ENCODE results near the gene GNB1L.

The GNB1L gene

GRCh38 chr22:19875531-19876313, 21.0 kb upstream of the GNB1L start:
- no peak for DNase-seq

- DNase-seq, result no peak
Observed at GRCh38 chr22:19875061-19875530, 20.4 kb upstream of the GNB1L start.

DNA sequence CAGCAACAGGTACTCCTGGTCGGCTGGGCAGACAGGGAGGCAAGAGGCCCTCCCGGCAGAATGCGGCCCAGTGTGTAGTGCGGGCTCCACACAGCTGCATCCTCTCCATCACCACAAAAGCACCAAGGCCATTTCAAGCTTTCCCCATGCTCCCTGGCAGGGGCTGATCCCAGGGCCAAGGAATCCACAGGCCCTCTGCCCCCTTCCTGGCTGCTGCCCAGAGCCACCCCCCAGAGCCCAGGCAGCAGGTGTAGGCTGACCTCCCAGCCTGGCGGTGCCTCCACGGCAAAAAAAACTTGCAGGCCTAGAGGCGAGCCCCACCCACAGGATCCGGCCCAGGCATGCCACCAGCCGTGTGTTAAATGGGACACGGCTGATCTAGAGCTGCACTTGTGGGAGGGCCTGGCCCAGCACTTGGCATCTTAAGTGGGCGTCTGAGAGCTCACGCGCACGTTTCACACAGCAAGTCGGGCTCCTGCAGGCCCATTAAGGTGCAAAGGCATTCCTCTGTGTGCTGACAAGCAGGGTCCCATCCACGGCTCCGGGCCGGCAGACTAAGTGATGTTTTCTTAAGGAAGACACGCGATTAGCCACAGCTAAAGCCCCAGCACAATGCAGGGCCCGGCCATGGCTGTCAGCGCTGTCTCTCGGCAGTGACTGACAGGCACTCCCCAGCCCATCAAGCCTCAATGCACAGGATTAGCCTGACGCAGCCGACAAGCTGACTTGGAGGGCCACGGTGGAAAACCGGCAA, 19.8 kb upstream of the GNB1L start:
- DNase-seq, result no peak

- DNase-seq, result no peak
Observed at GRCh38 chr22:19873960-19874306, 19.3 kb upstream of the GNB1L start.

DNA sequence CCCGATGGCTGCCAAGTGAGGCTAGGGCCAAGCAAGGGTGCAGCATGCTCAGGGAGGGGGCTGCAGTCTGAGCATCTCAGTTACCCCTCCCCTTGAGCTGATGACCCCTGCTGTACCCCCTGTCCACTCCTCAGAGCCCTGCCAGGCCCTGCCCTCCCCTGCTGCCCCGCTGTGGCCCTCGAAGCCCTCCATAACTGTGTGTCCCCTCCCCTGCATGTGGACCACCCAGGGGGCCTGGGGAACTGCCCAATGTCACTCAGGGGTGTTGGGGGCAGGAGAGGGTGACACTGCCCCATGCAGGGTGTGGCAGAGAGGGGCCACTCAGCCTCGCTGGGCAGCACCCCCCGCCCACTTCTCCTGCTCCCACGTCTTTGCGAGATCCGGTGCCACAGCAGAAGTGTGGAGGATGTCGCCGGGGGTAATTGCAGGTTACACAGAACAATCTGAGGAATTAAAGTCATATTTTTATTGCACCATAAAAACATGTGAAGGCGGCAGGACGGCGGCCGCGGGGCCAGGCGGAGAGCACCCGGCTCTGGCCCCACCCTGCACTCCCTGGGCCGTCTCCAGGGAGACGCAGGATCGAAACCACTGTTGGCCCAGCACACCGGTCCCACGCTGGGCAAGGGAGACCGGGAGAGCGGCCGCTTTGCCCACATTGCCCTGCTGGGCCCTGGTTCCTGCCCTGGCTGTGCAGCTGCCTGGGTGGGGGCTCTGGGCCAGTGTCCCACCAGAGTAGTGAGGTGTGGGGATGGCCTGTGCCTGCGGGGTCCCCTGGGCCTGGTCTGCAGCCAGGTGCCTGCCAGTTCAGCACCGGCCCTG, 18.7 kb upstream of the GNB1L start:
- no peak for DNase-seq

DNA sequence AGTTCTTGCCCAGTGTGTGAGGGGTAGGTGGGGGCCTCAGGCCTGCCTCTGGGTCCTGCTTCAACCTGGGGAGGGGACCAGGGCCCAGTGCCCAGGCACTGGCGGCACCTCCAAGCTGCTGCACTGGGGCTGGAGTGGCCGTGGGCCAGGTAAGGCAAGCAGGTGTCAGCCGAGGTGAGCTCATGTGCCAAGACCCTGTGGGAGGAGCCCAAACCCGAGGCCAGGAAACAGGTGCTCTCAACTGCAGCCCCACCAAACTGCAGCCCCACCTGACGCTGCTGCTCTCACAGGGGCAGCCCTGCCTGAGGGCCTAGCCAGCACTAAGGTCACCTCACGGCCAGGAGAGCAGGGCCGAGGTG, 18.1 kb upstream of the GNB1L start:
- no peak for DNase-seq

DNA sequence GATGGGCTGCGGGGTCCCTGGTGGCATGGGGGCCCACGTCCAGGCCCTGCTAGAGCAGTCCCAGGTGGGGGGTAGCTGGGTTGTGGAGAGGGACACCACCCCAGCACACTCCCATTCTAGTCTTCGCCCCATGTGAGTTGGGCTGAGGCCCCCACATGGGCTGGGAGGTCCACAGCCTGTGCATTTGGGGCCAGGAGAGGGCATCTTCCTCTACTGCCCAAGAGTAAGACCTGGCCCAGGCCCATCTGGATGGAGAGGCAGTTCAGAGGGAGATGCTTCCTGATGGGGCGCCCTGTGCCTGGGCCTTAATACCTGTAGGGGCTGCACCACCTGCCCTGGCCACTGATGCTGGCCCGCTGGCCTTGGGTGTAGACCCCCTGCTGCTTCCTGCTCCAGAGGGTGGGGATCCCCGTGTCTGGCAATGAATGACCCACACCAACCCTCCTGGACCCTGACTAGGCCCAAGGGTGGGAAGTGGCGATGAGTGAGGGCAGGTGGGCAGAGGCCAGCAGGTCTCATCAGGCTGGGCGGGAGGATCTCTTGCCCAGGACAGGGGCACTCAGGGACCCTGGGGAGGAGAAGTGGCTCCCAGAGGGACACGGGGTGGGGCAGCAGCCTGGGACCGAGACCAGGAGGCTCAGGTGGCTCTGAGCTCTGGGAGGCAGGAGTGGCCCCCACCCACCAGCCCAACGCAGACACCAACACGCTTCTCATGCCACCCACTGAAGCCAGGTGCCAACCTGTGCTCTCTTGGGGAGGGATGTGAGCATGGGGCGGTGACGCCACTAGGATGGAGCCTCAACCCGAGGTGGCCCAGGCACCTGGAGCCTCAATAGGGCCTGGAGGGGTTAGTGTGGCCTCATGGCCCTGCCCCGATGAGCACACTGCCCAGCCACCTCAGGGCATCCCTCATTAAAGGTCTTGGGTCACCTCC, 17.4 kb upstream of the GNB1L start:
- DNase-seq, result no peak

- DNase-seq, result no peak
Observed at GRCh38 chr22:19871023-19871844, 16.6 kb upstream of the GNB1L start.

GRCh38 chr22:19870153-19871022, 15.7 kb upstream of the GNB1L start:
- DNase-seq, result no peak

DNA sequence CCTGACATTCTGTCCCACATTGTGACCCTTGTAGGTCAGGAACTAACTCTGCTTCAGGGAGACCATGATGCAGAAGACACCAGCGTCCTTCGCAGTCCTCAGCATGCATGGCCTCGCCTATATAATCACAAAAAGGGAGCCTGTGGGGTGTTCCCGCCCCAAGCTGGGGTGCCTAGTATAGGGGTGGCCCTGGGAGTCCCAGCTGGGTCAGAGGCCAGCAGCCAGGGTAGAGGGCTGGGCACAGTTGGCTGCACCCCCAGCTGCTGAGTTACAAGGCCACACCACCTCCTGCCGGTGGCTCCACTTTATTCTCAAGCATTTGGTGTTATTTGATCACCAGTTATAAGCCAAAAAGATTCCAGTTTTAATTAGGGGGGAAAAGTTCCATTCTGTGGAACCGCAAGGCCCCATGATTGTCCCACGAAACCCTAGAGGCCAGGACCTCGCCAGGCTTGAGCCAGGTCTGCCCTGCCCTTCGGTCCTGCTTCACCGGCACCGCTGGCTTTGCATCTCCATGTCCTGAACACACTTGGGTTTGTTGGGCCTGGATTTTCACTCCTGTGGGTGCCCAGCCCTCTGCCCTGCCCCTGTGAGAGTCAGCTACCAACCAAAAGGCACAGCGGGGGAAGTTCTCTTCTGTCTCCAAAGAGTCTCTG, 15.0 kb upstream of the GNB1L start:
- DNase-seq, result no peak

DNA sequence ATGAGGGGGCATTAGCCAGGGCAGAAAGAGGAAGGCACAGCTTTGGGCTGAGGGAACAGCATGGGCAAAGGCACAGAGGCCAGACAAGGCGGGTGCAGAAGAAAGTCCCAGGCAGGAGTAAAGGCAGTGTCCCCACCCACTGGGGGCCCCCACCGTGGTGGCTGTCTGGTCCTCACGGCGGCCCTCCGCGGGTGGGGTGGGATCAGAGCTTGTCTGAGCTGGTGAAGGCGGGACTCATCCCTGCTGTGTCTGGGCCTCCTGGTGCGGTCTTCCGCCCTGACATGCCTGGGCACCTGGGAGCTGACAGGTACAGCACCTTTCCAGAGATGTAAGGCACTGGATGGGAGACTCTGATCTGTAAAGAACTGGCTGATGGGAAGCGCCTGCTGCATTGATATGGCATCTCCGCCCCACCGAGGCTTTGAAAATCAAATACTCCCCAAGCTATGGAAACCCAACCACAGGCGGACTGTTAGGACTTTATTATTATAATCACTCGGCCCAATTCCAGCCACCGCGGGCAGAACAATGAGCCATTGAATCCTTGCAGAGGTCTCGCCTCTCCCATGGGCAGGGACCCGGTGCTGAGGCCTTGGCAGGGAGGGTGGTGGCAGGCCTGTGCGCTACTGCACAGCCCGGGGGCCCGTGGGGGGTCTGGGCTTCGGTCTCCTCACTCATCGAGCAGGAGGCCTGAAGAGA, 14.2 kb upstream of the GNB1L start:
- DNase-seq, result no peak

DNA sequence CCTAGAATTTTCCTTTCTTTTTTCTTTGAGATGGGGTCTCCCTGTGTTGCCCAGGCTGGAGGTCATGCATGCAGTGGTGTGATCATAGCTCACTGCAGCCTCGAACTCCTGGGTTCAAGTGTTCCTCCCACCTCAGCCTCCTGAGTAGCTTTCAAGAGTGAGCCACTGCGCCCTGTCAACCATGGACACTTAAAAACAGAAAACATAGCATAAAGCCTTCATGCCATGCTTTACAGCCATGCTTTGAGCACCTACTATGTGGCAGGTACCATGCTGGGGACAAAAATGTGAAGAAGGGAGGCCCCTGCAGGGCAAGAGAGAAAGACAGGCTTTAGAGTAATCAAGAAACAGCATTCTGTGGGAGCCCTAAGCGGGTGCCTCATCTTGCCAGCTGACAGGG, 13.7 kb upstream of the GNB1L start:
- no peak for DNase-seq

DNA sequence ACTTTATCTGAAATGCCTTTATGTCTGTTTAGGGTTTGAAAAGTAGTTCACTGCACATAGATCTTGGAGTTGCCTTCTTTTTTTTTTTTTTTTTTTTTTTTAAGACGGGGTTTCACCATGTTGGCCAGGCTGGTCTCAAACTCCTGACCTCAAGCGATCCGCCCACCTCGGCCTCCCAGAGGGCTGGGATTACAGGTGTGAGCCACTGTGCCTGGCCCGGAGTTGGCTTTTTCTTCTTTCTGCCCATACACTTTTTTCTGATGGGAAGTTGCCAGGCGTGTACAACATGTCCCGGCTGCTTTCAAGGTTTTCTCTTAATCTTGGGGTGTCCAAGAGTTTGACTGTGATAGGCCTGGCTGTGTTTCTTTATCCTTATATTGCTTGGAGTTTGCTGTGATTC, 12.9 kb upstream of the GNB1L start:
- DNase-seq, result no peak

- DNase-seq, result no peak
Observed at GRCh38 chr22:19866665-19867009, 12.0 kb upstream of the GNB1L start.

- DNase-seq, result no peak
Observed at GRCh38 chr22:19865141-19865829, 10.6 kb upstream of the GNB1L start.

DNA sequence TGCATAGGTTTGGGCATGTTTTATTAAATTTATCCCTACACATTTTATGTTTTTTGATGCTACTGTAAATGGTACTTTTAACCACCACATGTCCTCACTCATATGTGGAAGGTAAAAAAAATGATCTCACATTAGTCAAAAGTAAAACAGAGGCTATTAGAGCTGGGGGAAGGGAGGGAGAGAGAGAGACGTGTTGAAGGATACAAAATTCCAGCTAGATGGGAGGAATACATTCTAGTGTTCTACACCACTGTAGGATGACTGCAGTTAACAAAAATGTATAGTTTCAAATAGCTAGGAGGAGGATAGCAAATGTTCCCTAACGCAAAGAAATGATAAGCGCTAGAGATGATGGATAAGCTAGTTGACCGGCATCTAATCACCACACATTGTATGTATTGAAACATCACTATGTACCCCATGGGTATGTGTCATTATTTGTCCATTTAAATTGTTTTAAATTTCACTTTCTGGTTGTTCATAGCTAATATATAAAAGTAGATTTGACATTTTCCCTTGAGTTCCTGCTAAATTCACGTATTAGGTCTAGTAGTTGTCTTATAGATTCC, 9.9 kb upstream of the GNB1L start:
- DNase-seq, result no peak

DNA sequence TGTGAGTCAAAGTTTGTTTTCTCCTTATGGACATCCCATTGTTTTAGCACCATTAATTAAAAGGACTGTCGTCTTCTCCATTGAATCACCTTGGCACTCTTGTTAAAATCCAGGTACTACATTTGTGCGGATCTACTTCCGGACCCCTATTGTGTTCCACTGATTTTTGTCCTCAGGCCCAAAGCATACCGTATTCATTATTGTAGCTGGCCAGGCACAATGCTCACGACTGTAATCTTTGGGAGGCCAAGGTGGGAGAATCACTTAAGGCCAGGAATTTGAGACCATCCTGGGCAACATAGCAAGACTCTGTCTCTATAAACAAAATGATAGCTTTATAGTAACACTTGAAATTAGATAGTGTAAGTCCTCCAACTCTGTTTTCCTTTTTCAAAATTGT, 8.9 kb upstream of the GNB1L start:
- no peak for DNase-seq

- DNase-seq, result no peak
Observed at GRCh38 chr22:19862619-19863246, 8.1 kb upstream of the GNB1L start.

All from SHP77 treated with DMSO at 0.1 percent for 48 hours (cell line).